ENCODE results near the gene MIA. TPM values are rescaled to one million over a fixed set of nuclear protein-coding genes. Genes with fewer than 3 reads are reported as not detected.
"Not testable (repeated sequence)": the region's sequence is repeated elsewhere in the genome, so short reads cannot be mapped to it uniquely, and the experiment has no call there.

The MIA gene
- total RNA-seq, 3 donors from 2014 or later: 5.6 to 47.3 TPM; not detected in 1

- Histone ChIP-seq H3K27me3 (no peaks in the 10 kb centered on the region), H3K4me3 (peak overlapping the region; percentile 76 to 78 (median 77)), H3K9me3 (no peaks in the 10 kb centered on the region), H3K4me1 (peaks cover 5 to 8% of the 10 kb centered on the region in 2 donors), H3K36me3 (no peaks in the 10 kb centered on the region), H3K27ac (peak overlapping the region; percentile 95 to 97)
- DNase-seq (ENCODE audit: low spot score in 2 of 2): no peak
- TF ChIP-seq POLR2A (IDR thresholded peaks at IDR 0.05): no peak
- no peak for TF ChIP-seq CTCF (IDR thresholded peaks at IDR 0.05)
- TF ChIP-seq POLR2AphosphoS5 (IDR thresholded peaks at IDR 0.05): no peak
- intact Hi-C loops (cut with DNase I; ENCODE audit: low total_unique reads): no loop called here
These were observed 3.5 kb downstream of the MIA start for GRCh38 chr19:40778706-40779284.

GRCh38 chr19:40780582-40780981, 5.3 kb downstream of the MIA start:
- Histone ChIP-seq H3K4me3 (no peak overlapping the region), H3K4me1 (peaks cover 5 to 8% of the 10 kb centered on the region in 2 donors), H3K9me3 (no peaks in the 10 kb centered on the region), H3K36me3 (no peaks in the 10 kb centered on the region), H3K27me3 (no peaks in the 10 kb centered on the region), H3K27ac (no peak overlapping the region)
- no peak for DNase-seq (ENCODE audit: low spot score in 2 of 2)
- intact Hi-C loops (cut with DNase I; ENCODE audit: low total_unique reads): no loop called here
- TF ChIP-seq POLR2A (IDR thresholded peaks at IDR 0.05) (no peak), CTCF (IDR thresholded peaks at IDR 0.05) (no peak), POLR2AphosphoS5 (IDR thresholded peaks at IDR 0.05) (no peak)

GRCh38 chr19:40781140-40781539, 5.8 kb downstream of the MIA start:
- Histone ChIP-seq H3K9me3 (no peaks in the 10 kb centered on the region), H3K4me3 (no peak overlapping the region), H3K27ac (no peak overlapping the region), H3K27me3 (no peaks in the 10 kb centered on the region), H3K36me3 (no peaks in the 10 kb centered on the region), H3K4me1 (peaks cover 5 to 8% of the 10 kb centered on the region in 2 donors)
- intact Hi-C loops (cut with DNase I; ENCODE audit: low total_unique reads): no loop called here
- no peak for DNase-seq (ENCODE audit: low spot score in 2 of 2)
- TF ChIP-seq CTCF (IDR thresholded peaks at IDR 0.05) (no peak), POLR2AphosphoS5 (IDR thresholded peaks at IDR 0.05) (no peak), POLR2A (IDR thresholded peaks at IDR 0.05) (no peak)

GRCh38 chr19:40783711-40784110, 8.4 kb downstream of the MIA start:
- Histone ChIP-seq H3K27me3 (no peaks in the 10 kb centered on the region), H3K36me3 (no peaks in the 10 kb centered on the region), H3K4me1 (no peaks in the 10 kb centered on the region), H3K9me3 (no peaks in the 10 kb centered on the region), H3K27ac (no peak overlapping the region), H3K4me3 (no peak overlapping the region)
- no peak for DNase-seq (ENCODE audit: low spot score in 2 of 2)
- TF ChIP-seq POLR2A (IDR thresholded peaks at IDR 0.05) (no peak), POLR2AphosphoS5 (IDR thresholded peaks at IDR 0.05) (no peak), CTCF (IDR thresholded peaks at IDR 0.05) (no peak)
- intact Hi-C loops (cut with DNase I; ENCODE audit: low total_unique reads): no loop called here

GRCh38 chr19:40784146-40784545, 8.8 kb downstream of the MIA start:
- H3K36me3 ChIP-seq; H3K4me3 ChIP-seq; intact Hi-C loops (cut with DNase I; ENCODE audit: low total_unique reads): not testable (repeated sequence)

GRCh38 chr19:40785526-40785925, 10.2 kb downstream of the MIA start:
- H3K36me3 ChIP-seq: no peaks in the 10 kb centered on the region
- no peak overlapping the region for H3K4me3 ChIP-seq
- H3K27me3 ChIP-seq: no peaks in the 10 kb centered on the region
- H3K4me1 ChIP-seq: no peaks in the 10 kb centered on the region
- intact Hi-C loops (cut with DNase I; ENCODE audit: low total_unique reads): no loop called here
- no peaks in the 10 kb centered on the region for H3K9me3 ChIP-seq
- no peak for DNase-seq (ENCODE audit: low spot score in 2 of 2)
- TF ChIP-seq POLR2AphosphoS5 (IDR thresholded peaks at IDR 0.05): no peak
- no peak for TF ChIP-seq POLR2A (IDR thresholded peaks at IDR 0.05)
- no peak for TF ChIP-seq CTCF (IDR thresholded peaks at IDR 0.05)
- no peak overlapping the region for H3K27ac ChIP-seq

More at GRCh38 chr19:40784146-40784545, 8.8 kb downstream of the MIA start:
- not testable (repeated sequence) for H3K4me1 ChIP-seq; H3K9me3 ChIP-seq; H3K27me3 ChIP-seq; DNase-seq (ENCODE audit: low spot score in 2 of 2); H3K27ac ChIP-seq

Measured in breast epithelium (tissue), 4 donors.